GM12801 (cell line): Measurements from ENCODE around the gene NECAB2.

Experiments
- CTCF ChIP-seq: IDR thresholded peaks from one replicate; pipeline ENCODE4 v1.5.1; 2011; ENCODE audit warnings: control low read depth; ENCODE audit not compliant: insufficient read length; ENCODE audit errors: extremely low read depth

Gene NECAB2

GRCh38 chr16:83981799-83982198, 13.8 kb downstream of the NECAB2 start:
- no peak for TF ChIP-seq CTCF

DNA sequence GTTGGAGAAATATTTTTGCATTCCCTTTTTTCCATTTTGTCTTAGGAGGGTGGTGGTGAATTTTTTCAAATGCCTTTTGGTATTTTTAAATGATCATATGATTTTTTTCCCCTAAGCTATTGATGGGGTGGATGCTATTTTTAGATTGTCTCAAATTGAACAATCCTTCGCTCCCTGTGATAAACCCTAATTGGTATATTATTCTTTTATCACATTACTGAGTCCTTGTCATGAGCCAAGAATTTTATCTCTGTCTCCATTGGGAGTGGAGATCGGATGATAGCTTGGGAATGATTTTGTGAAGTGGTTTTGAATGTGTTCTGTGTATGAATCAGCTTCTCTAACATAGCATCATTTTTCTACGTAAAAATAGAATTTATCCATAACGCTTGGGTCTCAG, 15.4 kb downstream of the NECAB2 start:
- no peak for TF ChIP-seq CTCF

GRCh38 chr16:83989300-83989699, 21.3 kb downstream of the NECAB2 start:
- no peak for TF ChIP-seq CTCF

- no peak for TF ChIP-seq CTCF
These were observed 22.4 kb downstream of the NECAB2 start for GRCh38 chr16:83990492-83990891.

- no peak for TF ChIP-seq CTCF
These were observed 24.6 kb downstream of the NECAB2 start for GRCh38 chr16:83992624-83993023.

DNA sequence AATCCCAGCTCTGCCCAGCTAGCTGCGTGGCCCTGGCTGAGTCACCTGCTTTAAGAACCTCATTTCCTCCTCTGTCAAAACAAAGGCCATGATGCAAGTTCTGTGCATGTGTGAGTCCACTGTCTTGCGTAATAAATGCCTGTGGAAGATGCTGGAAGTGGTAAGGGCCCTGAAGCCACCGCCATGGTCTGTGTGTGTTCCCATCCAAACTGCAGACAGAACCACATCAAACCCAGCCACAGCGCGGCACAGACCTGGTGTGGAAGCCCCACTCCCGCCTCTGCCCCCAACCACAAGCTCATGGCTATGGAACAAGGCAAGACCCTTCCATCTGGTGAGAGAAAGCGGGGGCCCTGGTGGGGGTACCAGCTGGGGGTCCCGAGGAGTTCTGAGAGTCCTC, 26.0 kb downstream of the NECAB2 start:
- no peak for TF ChIP-seq CTCF

DNA sequence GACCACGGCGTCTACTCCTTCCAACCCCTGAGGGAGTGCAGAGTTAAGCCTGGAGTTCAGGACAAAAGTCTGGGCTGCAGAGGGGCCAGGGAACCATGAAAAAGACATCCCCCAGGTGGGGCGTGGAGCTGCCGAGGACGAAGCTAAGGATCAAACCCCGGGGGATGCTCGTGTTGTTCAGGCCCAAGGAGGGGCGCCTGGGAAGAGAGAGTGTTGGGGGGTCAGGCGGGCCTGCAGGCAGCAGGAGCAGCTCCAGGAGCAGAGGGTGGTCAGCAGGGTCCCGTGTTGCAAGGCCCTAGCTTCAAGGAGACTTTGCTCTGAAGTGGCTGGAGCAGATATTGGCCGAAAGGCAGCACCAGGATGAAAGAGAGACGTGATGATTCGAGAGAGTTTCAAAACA, 26.7 kb downstream of the NECAB2 start:
- no peak for TF ChIP-seq CTCF

GRCh38 chr16:83995754-83996153, 27.7 kb downstream of the NECAB2 start:
- no peak for TF ChIP-seq CTCF
